Fibroblast of the conjunctiva (primary cell): ENCODE results near the gene CIZ1.
A peak's percentile ranks its signal among the peaks of the same experiment; 100 is the strongest.

ENCODE experiments used
- DNase-seq: peaks from one replicate; pipeline ENCODE4 v3.0.0-alpha.2; 2010; ENCODE audit warnings: low read depth

CIZ1 gene

GRCh38 chr9:128162215-128163026 is 29.0 kb downstream of the CIZ1 start:
- peak; percentile 22 for DNase-seq

- no peak for DNase-seq
Measured at GRCh38 chr9:128161215-128161902, 30.0 kb downstream of the CIZ1 start.

GRCh38 chr9:128160603-128160987 is 30.8 kb downstream of the CIZ1 start:
- DNase-seq, result no peak

- DNase-seq, result peak; percentile 88
Measured at GRCh38 chr9:128159784-128160602, 31.4 kb downstream of the CIZ1 start, which contains the start of gene BBLN. Gene BBLN (plus strand): TSS chr9:128160265. CDS start chr9:128160408, 143 bp downstream.

- no peak for DNase-seq
Measured at GRCh38 chr9:128159522-128159783, 31.9 kb downstream of the CIZ1 start.

- DNase-seq, result no peak
Measured at GRCh38 chr9:128155736-128156500, 35.5 kb downstream of the CIZ1 start.

- no peak for DNase-seq
Measured at GRCh38 chr9:128153947-128154695, 37.3 kb downstream of the CIZ1 start.

GRCh38 chr9:128153060-128153946 is 38.1 kb downstream of the CIZ1 start:
- no peak for DNase-seq

- no peak for DNase-seq
Measured at GRCh38 chr9:128152133-128153059, 39.0 kb downstream of the CIZ1 start.

- no peak for DNase-seq
Measured at GRCh38 chr9:128151309-128152132, 39.9 kb downstream of the CIZ1 start.

GRCh38 chr9:128150594-128151308 is 40.6 kb downstream of the CIZ1 start:
- DNase-seq, result no peak

GRCh38 chr9:128149951-128150593 is 41.3 kb downstream of the CIZ1 start:
- DNase-seq, result no peak

- no peak for DNase-seq
Measured at GRCh38 chr9:128149001-128149701, 42.2 kb downstream of the CIZ1 start, which contains the start of gene LCN2. Gene LCN2 (plus strand): TSS chr9:128149453. CDS start chr9:128149526, 73 bp downstream.

- DNase-seq, result no peak
Measured at GRCh38 chr9:128148509-128149000, 42.8 kb downstream of the CIZ1 start.

GRCh38 chr9:128146591-128147120 is 44.7 kb downstream of the CIZ1 start:
- DNase-seq, result no peak

GRCh38 chr9:128145951-128146351 is 45.4 kb downstream of the CIZ1 start:
- DNase-seq, result no peak
